ENCODE data around the gene FAM89A.

- no peak for TF ChIP-seq CTCF (optimal IDR thresholded peaks at IDR 0.05 in 1 of 3, IDR thresholded peaks at IDR 0.05 in 1 of 3, conservative IDR thresholded peaks at IDR 0.05 in 1 of 3; ENCODE audit: extremely low read depth in 1 of 3, insufficient read depth in 2 of 3, low read length in 3 of 3)
- TF ChIP-seq EZH2 (IDR thresholded peaks at IDR 0.05; ENCODE audit: low read length) = no peak
Observed at GRCh38 chr1:231059566-231060193, 19.6 kb upstream of the FAM89A start.

Data from keratinocyte (primary cell).